Astrocyte of the hippocampus (primary cell): ENCODE results near the gene LLGL1.

Source experiments
- DNase-seq: peaks from one replicate; pipeline ENCODE4 v3.0.0; 2011; ENCODE audit warnings: low read depth, low spot score

The LLGL1 gene

GRCh38 chr17:18252160-18252559 is 26.7 kb downstream of the LLGL1 start:
- no peak for DNase-seq

- DNase-seq, result no peak
Observed at GRCh38 chr17:18253187-18253884, 27.9 kb downstream of the LLGL1 start.

GRCh38 chr17:18253947-18254821 is 28.7 kb downstream of the LLGL1 start:
- no peak for DNase-seq

- no peak for DNase-seq
Observed at GRCh38 chr17:18254888-18255649, 29.6 kb downstream of the LLGL1 start.

GRCh38 chr17:18256351-18256750 is 30.9 kb downstream of the LLGL1 start:
- DNase-seq, result no peak

GRCh38 chr17:18256776-18257175 is 31.3 kb downstream of the LLGL1 start:
- DNase-seq, result no peak

GRCh38 chr17:18257268-18257981 is 32.0 kb downstream of the LLGL1 start:
- DNase-seq, result peak; percentile 78

GRCh38 chr17:18257982-18258355 is 32.5 kb downstream of the LLGL1 start:
- peak; percentile 87 for DNase-seq

- peak; percentile 78 for DNase-seq
Observed at GRCh38 chr17:18258356-18259038, 33.1 kb downstream of the LLGL1 start, which contains the start of gene FLII. Gene FLII (minus strand): TSS chr17:18258738. CDS start chr17:18258690, 48 bp downstream.

GRCh38 chr17:18259621-18260331 is 34.3 kb downstream of the LLGL1 start:
- peak; percentile 60 for DNase-seq

GRCh38 chr17:18260332-18261145 is 35.1 kb downstream of the LLGL1 start, which contains the start of gene MIEF2:
Gene MIEF2 (plus strand): TSS chr17:18260662. CDS start chr17:18262721, 2,059 bp downstream.
- peak; percentile 98 for DNase-seq

GRCh38 chr17:18261146-18261515 is 35.7 kb downstream of the LLGL1 start:
- peak; percentile 73 for DNase-seq

GRCh38 chr17:18261659-18262058 is 36.2 kb downstream of the LLGL1 start:
- DNase-seq, result no peak

GRCh38 chr17:18262111-18262510 is 36.7 kb downstream of the LLGL1 start:
- DNase-seq, result no peak

- no peak for DNase-seq
Observed at GRCh38 chr17:18262641-18263040, 37.2 kb downstream of the LLGL1 start.

- no peak for DNase-seq
Observed at GRCh38 chr17:18263885-18264682, 38.6 kb downstream of the LLGL1 start.

GRCh38 chr17:18267366-18267765 is 41.9 kb downstream of the LLGL1 start:
- no peak for DNase-seq

- peak; percentile 69 for DNase-seq
Observed at GRCh38 chr17:18267927-18268711, 42.7 kb downstream of the LLGL1 start.
